Uterus (tissue), 2 donors: ENCODE measurements around the gene DEPDC5.

Source experiments
- POLR2A ChIP-seq, 2 donors: fragments of 450-650 bp; IDR thresholded peaks; one replicate each; pipeline ENCODE4 v1.6.1; 2016; ENCODE audit warnings: antibody characterized with exemption in 2 of 2, mild to moderate bottlenecking in 1 of 2, moderate library complexity in 1 of 2
- TF ChIP-seq, protein P1 (sequence below), 4 experiments: fragments of 200-600 bp in 2 of 4; fragments of 450-650 bp in 2 of 4; sonication (generic) in 2 of 4; IDR thresholded peaks; one replicate each; pipeline ENCODE4 v1.5.1; 2016 to 2019; ENCODE audit warnings: antibody characterized with exemption in 4 of 4, mild to moderate bottlenecking in 2 of 4, moderate library complexity in 1 of 4

DNA sequence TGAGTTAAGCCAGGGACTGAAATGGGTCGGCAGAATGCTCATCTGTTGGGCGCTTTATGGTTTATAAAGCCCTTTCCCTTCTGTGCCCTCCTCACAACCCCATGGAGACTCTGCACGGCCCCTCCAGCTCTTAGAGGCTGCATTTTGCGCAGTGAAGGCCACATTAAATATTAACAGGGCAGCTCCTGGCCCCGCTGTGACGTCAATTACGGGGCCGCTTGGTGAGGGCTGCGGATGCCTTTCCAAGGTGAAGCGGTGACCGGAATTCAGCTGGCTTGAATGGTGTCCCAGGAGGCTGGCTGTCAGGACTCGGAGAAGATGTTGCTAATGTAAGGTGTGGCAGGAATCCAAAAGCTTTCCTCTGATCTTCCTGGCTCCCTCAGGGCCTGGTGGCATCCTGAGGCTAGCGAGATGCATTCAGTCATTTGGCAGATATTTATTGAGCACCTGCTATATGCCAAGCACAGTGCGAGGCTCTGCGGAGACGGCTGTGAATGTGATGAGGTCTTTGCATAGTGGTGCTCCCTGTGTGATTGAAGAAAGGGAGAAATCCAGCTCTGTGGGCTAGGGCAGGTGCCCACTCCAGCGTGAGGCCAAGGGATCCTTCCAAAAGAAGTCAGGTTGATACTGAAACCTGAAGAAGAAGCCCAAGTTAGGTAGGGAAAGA lies 180.1 kb downstream of the DEPDC5 start:
- TF ChIP-seq, protein P1, sequence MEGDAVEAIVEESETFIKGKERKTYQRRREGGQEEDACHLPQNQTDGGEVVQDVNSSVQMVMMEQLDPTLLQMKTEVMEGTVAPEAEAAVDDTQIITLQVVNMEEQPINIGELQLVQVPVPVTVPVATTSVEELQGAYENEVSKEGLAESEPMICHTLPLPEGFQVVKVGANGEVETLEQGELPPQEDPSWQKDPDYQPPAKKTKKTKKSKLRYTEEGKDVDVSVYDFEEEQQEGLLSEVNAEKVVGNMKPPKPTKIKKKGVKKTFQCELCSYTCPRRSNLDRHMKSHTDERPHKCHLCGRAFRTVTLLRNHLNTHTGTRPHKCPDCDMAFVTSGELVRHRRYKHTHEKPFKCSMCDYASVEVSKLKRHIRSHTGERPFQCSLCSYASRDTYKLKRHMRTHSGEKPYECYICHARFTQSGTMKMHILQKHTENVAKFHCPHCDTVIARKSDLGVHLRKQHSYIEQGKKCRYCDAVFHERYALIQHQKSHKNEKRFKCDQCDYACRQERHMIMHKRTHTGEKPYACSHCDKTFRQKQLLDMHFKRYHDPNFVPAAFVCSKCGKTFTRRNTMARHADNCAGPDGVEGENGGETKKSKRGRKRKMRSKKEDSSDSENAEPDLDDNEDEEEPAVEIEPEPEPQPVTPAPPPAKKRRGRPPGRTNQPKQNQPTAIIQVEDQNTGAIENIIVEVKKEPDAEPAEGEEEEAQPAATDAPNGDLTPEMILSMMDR (IDR thresholded peaks at IDR 0.05): no peak
- no peak for TF ChIP-seq POLR2A (IDR thresholded peaks at IDR 0.05)
